AG10803 (cell line): Measurements from ENCODE around the gene ATP11C.

Source experiments
- DNase-seq: peaks from one replicate; pipeline ENCODE4 v3.0.0; 2010; ENCODE audit warnings: low read depth
- H3K4me3 ChIP-seq: 2 replicates; pipeline ENCODE4 v1.5.1; 2011; ENCODE audit warnings: mild to moderate bottlenecking, low read length, control low read depth
- TF ChIP-seq, protein P1 (sequence below): conservative IDR thresholded peaks from 2 replicates; pipeline ENCODE4 v1.5.1; 2011; ENCODE audit warnings: mild to moderate bottlenecking, low read length, control low read depth, inconsistent platforms

Gene ATP11C

GRCh38 chrX:139787601-139788000 lies 145.3 kb downstream of the ATP11C start:
- TF ChIP-seq, protein P1, sequence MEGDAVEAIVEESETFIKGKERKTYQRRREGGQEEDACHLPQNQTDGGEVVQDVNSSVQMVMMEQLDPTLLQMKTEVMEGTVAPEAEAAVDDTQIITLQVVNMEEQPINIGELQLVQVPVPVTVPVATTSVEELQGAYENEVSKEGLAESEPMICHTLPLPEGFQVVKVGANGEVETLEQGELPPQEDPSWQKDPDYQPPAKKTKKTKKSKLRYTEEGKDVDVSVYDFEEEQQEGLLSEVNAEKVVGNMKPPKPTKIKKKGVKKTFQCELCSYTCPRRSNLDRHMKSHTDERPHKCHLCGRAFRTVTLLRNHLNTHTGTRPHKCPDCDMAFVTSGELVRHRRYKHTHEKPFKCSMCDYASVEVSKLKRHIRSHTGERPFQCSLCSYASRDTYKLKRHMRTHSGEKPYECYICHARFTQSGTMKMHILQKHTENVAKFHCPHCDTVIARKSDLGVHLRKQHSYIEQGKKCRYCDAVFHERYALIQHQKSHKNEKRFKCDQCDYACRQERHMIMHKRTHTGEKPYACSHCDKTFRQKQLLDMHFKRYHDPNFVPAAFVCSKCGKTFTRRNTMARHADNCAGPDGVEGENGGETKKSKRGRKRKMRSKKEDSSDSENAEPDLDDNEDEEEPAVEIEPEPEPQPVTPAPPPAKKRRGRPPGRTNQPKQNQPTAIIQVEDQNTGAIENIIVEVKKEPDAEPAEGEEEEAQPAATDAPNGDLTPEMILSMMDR, result no peak
- H3K4me3 ChIP-seq, result no peak overlapping the region
- no peak for DNase-seq

DNA sequence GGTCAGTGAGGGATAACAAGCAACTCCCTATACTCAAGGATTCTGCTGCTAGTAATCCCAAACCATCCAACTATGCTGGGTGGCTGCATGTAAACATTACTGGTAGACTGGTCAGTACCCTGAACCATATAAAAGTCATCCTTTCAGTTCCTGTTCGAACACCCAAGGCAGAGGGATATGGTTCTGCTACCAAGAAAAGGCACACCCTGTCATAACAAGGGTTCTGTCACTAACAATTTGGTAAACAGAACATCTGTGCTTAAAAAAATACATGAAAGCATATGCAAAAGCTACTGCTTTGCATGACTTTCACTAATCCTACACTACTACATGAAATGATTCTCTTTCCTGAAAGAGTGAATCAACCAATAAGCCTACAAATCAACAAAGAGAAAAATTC lies 148.0 kb downstream of the ATP11C start:
- H3K4me3 ChIP-seq, result no peak overlapping the region
- DNase-seq, result no peak
- TF ChIP-seq, protein P1, result no peak

GRCh38 chrX:139783959-139784358 lies 148.9 kb downstream of the ATP11C start:
- TF ChIP-seq, protein P1, result no peak
- no peak for DNase-seq
- no peak overlapping the region for H3K4me3 ChIP-seq

DNA sequence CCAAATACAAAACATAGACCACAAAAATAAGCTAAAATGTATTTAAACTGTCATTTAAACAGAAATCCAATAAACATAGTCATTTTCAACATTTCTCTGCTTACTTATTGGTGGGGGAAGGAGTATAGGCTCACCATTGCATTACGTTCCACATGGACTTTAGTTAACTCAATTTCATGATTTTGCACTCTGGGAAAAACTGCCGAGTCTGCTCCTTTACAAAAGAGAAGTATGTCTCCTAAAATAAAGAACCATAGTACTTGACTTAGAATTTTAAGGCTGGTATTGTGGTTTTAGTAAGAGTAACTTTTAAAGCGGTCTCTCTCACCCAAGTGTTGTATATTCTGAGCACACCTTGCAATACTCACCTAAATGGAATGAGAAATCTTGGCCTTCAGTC lies 149.8 kb downstream of the ATP11C start:
- no peak for DNase-seq
- TF ChIP-seq, protein P1, result no peak
- no peak overlapping the region for H3K4me3 ChIP-seq

GRCh38 chrX:139776599-139776998 lies 156.3 kb downstream of the ATP11C start:
- DNase-seq, result no peak
- TF ChIP-seq, protein P1, result no peak
- no peak overlapping the region for H3K4me3 ChIP-seq

DNA sequence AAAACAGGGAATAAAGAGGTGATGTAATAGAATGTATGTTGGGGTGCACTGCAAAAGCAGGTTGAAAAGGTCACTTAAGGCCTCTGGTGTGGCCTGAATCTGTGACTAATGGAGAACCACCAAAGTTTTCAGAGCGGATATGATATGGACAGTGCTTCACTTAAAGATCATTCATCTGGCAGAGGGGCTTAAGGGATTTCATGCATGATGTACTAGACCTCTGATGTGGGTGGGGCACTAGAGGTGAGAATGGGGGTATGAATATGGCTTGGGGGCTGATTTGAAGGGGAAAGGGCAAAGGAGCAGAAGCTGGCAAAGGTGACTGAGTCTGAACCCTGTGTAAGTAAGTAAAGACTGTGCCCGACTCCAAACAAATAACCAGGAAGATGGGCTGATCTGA lies 162.5 kb downstream of the ATP11C start:
- no peak overlapping the region for H3K4me3 ChIP-seq
- DNase-seq, result no peak
- TF ChIP-seq, protein P1, result no peak

DNA sequence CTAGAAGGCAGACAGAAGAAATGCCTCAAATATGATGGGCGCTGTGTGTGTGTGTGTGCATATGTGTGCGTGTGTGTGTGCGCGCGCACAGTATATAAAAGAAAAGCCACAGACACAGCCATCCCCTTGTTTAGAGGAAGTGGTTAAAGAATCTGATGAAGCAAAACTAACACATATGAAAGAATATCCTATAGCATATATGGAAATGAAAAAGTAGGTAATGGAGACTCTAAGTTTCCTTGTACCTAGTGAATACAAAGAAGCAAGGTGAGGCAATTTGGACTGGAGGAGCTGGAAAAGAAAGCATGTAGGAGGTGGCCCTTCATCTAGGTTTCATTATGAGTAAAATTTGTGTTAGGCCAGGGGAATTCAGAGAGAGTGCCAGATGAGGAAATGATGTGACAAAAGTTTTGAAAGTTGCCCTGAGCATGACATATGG lies 166.3 kb downstream of the ATP11C start:
- TF ChIP-seq, protein P1, result no peak
- no peak overlapping the region for H3K4me3 ChIP-seq
- no peak for DNase-seq
